Activated B cell treated with CpG ODN at 0.5 μM for 24 hours (primary cell): ENCODE data around the gene PRODH2. TPM values are rescaled to one million over a fixed set of nuclear protein-coding genes. Genes with fewer than 3 reads are reported as not detected.

ENCODE experiments used
- ATAC-seq: fragments of 200-7000 bp; cut with Tn5 transposase; one replicate; pipeline ENCODE4 v1.10.0; 2021; ENCODE audit warnings: low read depth, mild to moderate bottlenecking, moderate library complexity
- CTCF ChIA-PET: fragments of 350-600 bp; sonication (Branson Sonifier 250); formaldehyde crosslinking; loops from one replicate; lab custom pipeline; 2021; ENCODE audit warnings: antibody characterized with exemption; lab: Charles Lee
- POLR2A ChIA-PET: fragments of 350-600 bp; sonication (Branson Sonifier 250); formaldehyde crosslinking; loops from one replicate; lab custom pipeline; 2021; ENCODE audit warnings: antibody characterized with exemption; lab: Charles Lee
- DNase-seq: peaks from one replicate; pipeline ENCODE4 v3.0.0; 2022
- H3K27ac Mint-ChIP-seq: one replicate; pipeline ENCODE4 v1.8.0; 2020; ENCODE audit warnings: mixed read lengths
- H3K27me3 Mint-ChIP-seq: one replicate; pipeline ENCODE4 v1.8.0; 2021; ENCODE audit warnings: mixed read lengths
- H3K36me3 Mint-ChIP-seq: one replicate; pipeline ENCODE4 v1.8.0; 2021; ENCODE audit warnings: low read depth, mixed read lengths
- H3K4me1 Mint-ChIP-seq: one replicate; pipeline ENCODE4 v1.8.0; 2021; ENCODE audit warnings: mixed read lengths
- H3K4me3 Mint-ChIP-seq: one replicate; pipeline ENCODE4 v1.8.0; 2020; ENCODE audit warnings: mild to moderate bottlenecking, mixed read lengths
- H3K9me3 Mint-ChIP-seq: one replicate; pipeline ENCODE4 v1.8.0; 2020; ENCODE audit warnings: mixed read lengths
- intact Hi-C: fragments of 100-400 bp; cut with micrococcal nuclease; formaldehyde crosslinking; loops from one replicate; pipeline ENCODE4 v1.15.1; 2024
- total RNA-seq: library from RNA; stranded (reverse); gene quantifications from 2 replicates; pipeline ENCODE4 v1.2.3, GENCODE V29; 2022
- TF ChIP-seq, protein P1 (sequence below): fragments of 200-600 bp; IDR thresholded peaks from one replicate; pipeline ENCODE4 v1.8.0; 2022; ENCODE audit warnings: antibody characterized with exemption, mild to moderate bottlenecking

Gene PRODH2
- total RNA-seq, 1 donor from 2014 or later = not detected

DNA sequence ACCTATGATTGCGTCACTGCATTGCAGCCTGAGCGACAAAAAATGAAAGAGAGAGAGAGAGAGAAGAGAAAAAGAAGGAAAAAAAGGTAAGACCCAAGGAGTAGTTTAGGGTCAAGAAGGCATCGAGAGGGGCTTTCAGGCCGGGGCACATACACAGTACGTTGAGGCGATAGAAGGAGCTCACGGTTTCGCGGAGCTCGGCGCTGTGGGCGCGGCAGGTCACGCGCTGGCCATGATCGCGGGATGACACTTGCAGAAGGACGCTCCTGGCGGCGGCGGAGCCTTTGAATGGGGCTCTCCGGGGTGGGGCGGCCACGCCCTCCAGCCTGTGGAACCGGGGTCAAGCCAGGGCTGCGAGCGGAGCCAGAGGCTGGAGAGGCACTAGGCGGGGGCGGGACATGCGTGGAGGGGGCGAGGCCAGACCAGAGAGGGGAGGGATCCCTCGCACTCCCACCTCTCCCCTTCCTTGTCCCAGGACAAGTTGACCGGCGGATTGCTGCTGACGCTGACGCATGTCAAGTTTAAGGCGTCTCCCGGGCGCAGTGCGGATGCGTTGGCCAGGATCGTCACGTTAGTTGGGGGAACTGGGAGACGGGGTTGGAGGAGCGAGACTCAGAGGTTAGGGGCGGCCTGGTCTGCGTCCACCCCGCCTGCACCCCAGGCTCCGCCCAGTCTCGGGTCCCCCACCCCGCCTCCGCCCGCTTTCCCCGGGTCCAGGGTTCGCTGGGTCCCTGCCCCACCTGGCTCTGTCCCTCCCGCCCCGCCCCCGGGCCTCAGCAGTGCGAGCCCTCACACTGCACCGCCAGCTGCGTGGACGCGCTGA, 32.8 kb upstream of the PRODH2 start:
- CTCF ChIA-PET = no interaction called here
- intact Hi-C loops = no loop called here
- Mint-ChIP-seq H3K4me1 (peaks cover 16% of the 10 kb centered on the region), H3K36me3 (no peaks in the 10 kb centered on the region), H3K27ac (no peak overlapping the region), H3K4me3 (peak overlapping the region; percentile 64), H3K27me3 (peaks cover 52% of the 10 kb centered on the region), H3K9me3 (no peaks in the 10 kb centered on the region)
- no peak for DNase-seq
- TF ChIP-seq, protein P1, sequence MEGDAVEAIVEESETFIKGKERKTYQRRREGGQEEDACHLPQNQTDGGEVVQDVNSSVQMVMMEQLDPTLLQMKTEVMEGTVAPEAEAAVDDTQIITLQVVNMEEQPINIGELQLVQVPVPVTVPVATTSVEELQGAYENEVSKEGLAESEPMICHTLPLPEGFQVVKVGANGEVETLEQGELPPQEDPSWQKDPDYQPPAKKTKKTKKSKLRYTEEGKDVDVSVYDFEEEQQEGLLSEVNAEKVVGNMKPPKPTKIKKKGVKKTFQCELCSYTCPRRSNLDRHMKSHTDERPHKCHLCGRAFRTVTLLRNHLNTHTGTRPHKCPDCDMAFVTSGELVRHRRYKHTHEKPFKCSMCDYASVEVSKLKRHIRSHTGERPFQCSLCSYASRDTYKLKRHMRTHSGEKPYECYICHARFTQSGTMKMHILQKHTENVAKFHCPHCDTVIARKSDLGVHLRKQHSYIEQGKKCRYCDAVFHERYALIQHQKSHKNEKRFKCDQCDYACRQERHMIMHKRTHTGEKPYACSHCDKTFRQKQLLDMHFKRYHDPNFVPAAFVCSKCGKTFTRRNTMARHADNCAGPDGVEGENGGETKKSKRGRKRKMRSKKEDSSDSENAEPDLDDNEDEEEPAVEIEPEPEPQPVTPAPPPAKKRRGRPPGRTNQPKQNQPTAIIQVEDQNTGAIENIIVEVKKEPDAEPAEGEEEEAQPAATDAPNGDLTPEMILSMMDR = no peak
- POLR2A ChIA-PET = interaction anchor here (0.7 kb wide), 1 partner anchor 187 kb away, joined by 3 read pairs; no protein-coding TSS in a partner anchor
- ATAC-seq = peak; percentile 28

DNA sequence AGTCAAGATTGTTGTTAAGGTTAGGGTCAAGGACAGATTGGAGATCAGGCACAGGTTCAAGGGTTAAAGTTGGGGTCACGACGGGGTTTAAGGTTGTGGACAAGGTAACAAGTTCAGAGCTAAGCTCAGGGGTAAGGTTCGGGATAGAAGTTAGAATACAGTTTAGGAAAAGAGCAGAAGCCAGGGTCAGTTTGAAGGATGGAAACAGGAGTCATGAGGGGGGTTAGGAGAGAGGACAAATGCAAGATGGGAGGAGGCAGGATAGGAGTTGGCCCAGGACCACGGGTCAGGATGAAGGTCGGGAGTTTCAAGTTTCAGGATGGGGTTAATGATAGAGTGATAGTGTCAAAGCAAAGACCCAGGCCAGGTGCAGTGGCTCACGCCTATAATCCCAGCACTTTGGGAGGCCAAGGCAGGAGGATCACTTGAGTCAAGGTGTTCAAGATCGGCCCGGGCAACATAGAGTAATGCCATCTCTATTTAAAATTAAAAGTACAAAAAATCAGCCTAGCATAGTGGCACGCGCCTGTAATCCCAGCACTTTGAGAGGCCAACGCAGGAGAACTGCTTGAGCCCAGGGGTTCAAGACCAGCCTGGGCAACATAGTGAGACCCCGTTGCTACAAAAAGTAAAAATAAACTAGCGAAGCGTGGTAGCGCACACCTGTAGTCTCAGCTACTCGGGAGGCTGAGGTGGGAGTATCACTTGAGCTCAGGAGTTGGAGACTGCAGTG, 32.0 kb upstream of the PRODH2 start:
- TF ChIP-seq, protein P1 = no peak
- Mint-ChIP-seq H3K27me3 (peaks cover 52% of the 10 kb centered on the region), H3K9me3 (no peaks in the 10 kb centered on the region), H3K36me3 (no peaks in the 10 kb centered on the region), H3K4me1 (peaks cover 16% of the 10 kb centered on the region), H3K27ac (no peak overlapping the region), H3K4me3 (peak overlapping the region; percentile 64)
- ATAC-seq = no peak
- DNase-seq = no peak
- ChIA-PET POLR2A (interaction anchor here (0.7 kb wide), 1 partner anchor 186 kb away, joined by 3 read pairs; no protein-coding TSS in a partner anchor), CTCF (no interaction called here)
- intact Hi-C loops = no loop called here

DNA sequence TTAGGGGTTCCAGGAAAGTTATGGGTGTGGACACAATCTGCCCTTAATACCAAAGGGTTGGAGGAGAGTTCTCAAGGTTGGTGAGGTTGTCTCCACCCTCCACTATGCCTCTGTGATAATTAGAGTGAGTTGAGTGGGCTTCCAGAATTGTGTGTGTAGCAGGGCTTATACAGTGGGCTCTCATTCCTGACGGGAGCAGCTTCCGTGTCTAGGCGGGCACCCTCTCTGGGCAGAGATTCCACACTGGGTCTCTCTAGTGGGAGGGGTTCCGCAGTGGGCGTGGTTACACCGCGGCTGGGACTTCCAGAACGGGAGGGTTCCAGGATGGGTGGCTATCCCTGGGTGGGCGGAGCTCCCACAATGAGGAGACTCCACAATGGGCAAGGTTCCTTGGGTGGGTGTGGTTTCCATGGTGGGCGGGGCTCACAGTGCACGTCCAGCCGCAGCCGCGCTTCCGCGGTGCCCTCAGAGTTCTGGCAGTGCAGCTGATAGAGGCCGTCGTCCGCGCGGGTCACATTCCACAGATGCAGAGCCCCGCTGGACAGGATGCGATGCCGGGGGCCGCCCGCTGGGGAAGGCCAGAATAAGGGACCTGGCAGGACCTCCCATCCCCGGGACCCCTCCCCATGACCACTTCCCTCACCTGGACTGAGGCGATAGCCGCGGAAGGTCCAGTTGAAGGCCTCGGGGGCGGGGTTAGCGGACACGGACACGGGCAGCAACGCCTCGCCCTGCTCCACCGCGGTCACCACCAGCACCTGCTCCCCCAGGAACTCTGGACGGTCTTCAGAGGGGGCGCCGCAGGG, 31.2 kb upstream of the PRODH2 start:
- intact Hi-C loops = no loop called here
- POLR2A ChIA-PET = no interaction called here
- peaks cover 2% of the 10 kb centered on the region for H3K9me3 Mint-ChIP-seq
- CTCF ChIA-PET = no interaction called here
- DNase-seq = no peak
- peaks cover 52% of the 10 kb centered on the region for H3K27me3 Mint-ChIP-seq
- TF ChIP-seq, protein P1 = no peak
- H3K27ac Mint-ChIP-seq = no peak overlapping the region
- no peak overlapping the region for H3K4me3 Mint-ChIP-seq
- H3K36me3 Mint-ChIP-seq = no peaks in the 10 kb centered on the region
- H3K4me1 Mint-ChIP-seq = peaks cover 16% of the 10 kb centered on the region
- ATAC-seq = no peak

DNA sequence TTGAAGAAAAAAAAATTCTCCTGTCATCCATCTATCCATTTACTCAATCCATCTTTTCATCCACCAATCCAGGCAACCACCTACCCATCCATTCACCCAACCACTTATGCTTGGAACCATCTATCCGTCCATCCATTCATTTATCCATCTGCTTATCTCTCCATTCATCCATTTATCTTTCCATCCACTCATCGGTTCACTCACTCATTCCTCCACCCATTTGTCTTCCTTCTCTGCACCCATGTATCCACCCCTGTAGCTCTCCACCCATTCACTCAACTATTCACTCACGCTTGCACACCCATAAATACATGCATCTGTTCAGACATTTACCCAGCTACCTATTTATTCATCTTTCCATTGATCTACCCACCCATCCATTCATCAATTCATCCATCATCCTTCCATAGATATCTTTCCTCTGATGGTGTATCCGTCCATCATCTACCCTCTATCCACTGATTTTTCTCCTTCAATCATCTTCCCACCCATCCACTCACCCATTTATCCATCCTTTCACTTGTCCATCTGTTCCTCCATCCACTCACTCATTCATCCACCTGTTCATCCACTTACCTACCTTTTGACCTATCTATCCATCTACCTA, 30.1 kb upstream of the PRODH2 start:
- intact Hi-C loops = no loop called here
- H3K4me3 Mint-ChIP-seq = no peak overlapping the region

More for the DNA sequence above, 30.1 kb upstream of the PRODH2 start:
- peaks cover 45% of the 10 kb centered on the region for H3K27me3 Mint-ChIP-seq
- TF ChIP-seq, protein P1 = no peak
- H3K4me1 Mint-ChIP-seq = peaks cover 16% of the 10 kb centered on the region
- DNase-seq (no peak), ATAC-seq (no peak)
- peaks cover 3% of the 10 kb centered on the region for H3K9me3 Mint-ChIP-seq
- CTCF ChIA-PET = no interaction called here
- POLR2A ChIA-PET = no interaction called here
- no peaks in the 10 kb centered on the region for H3K36me3 Mint-ChIP-seq
- H3K27ac Mint-ChIP-seq = no peak overlapping the region
